ENCODE measurements around the gene GP1BB. TPM values are rescaled to one million over a fixed set of nuclear protein-coding genes. Genes with fewer than 3 reads are reported as not detected.

The GP1BB gene
- total and polyA plus RNA-seq, 2 donors (not counting 3 experiments of a cell fraction or from before 2014, with no cell fraction given): 1.7 to 6.2 TPM

DNA sequence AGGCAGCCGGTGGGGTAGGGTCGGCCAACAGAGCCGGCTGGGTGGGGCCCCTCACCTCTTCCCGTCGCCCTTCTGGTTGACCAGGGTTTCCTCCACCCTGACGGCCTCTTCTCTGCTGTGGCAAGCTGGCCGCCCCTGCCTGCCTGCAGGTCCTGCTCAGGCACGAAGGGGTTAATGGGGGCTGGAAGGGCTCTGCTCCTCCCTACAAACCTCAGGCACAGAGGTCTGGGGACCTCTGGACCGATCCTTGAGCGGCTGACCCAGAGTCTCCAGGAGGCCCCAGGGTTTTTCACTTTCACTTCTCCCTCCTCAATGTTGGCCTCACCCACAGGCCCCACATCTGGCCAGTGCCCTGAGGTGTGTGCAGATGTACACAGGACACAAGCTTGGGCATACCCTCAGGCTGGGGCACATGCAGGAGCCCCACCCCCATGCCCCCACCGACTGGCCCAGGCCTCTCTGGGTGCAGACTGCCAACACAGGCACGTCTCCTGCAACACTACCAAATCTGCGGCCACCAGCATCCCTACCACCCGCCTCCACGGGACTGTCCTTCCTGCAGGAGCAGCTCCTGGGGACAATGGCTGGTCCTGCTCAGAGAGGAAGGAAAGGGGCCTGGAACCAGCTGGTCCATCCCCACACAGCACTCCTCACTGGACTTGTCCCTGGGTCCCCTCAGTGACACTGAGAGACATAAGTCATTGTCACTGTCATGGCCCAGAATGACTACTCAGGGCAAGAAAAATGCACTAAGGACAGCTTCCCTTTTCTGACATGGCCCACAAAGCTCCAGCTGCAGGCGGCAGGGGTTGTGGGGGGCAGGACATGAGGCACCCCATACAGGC, 34.0 kb downstream of the GP1BB start:
- FAIRE-seq (no peak), DNase-seq (ENCODE audit: low read depth, low spot score) (no peak)
- H3K9me3 ChIP-seq (replicated peaks; ENCODE audit: control insufficient read depth, insufficient read depth, low read length): no peaks in the 10 kb centered on the region
- no peak for TF ChIP-seq EZH2 (IDR thresholded peaks at IDR 0.05; ENCODE audit: borderline replicate concordance, low read depth, low read length, severe bottlenecking)
- TF ChIP-seq GATA2 (IDR thresholded peaks at IDR 0.05; ENCODE audit: insufficient read depth, insufficient read length, low read depth, low read length): no peak
- TF ChIP-seq POLR2A (IDR thresholded peaks at IDR 0.05; ENCODE audit: low read depth, low read length): no peak
- TF ChIP-seq MAX (IDR thresholded peaks at IDR 0.05; ENCODE audit: insufficient read depth, insufficient read length): no peak
- TF ChIP-seq CTCF (IDR thresholded peaks at IDR 0.05; ENCODE audit: extremely low read depth in 1 of 2, insufficient read depth in 1 of 2, low read depth in 1 of 2, low read length in 2 of 2): no peak
- no peak for TF ChIP-seq POLR2AphosphoS5 (IDR thresholded peaks at IDR 0.05; ENCODE audit: insufficient read depth, low read depth, low read length)
- no peak for TF ChIP-seq MYC (IDR thresholded peaks at IDR 0.05; ENCODE audit: low read depth, low read length)
- TF ChIP-seq FOS (IDR thresholded peaks at IDR 0.05; ENCODE audit: borderline replicate concordance, insufficient read depth, low read length): no peak
- no peak for TF ChIP-seq JUN (IDR thresholded peaks at IDR 0.05; ENCODE audit: borderline replicate concordance, insufficient read depth, insufficient read length, low read depth)
- CTCF ChIA-PET: interaction anchor here (1.0 to 5.6 kb wide), 12 partner anchors 11 to 190 kb away, joined by 3 to 73 read pairs (median 6); no protein-coding TSS in a partner anchor
- no peaks in the 10 kb centered on the region for H4K20me1 ChIP-seq (replicated peaks; ENCODE audit: control insufficient read depth, extremely low read depth, insufficient read depth, low read length)
- peaks cover 34 to 62% of the 10 kb centered on the region in 2 experiments for H3K27me3 ChIP-seq (ENCODE audit: control insufficient read depth in 2 of 2, insufficient read depth in 2 of 2, low read length in 2 of 2)
- no peak overlapping the region for H3K4me2 ChIP-seq (ENCODE audit: insufficient read depth, low read length)
- no TSS peak for BruUV-seq (replicated peaks)
- dilution Hi-C loops (cut with MboI; ENCODE audit: extremely low pct_ligation_motif_present, low sequenced_read_pairs): no loop called here
- no peaks in the 10 kb centered on the region for H3K9me1 ChIP-seq (replicated peaks; ENCODE audit: control insufficient read depth, extremely low read depth, insufficient read depth, low read length)
- H2AFZ ChIP-seq (ENCODE audit: low read depth, low read length): no peak overlapping the region
- POLR2A ChIA-PET: no interaction called here
- no peak overlapping the region for H3K27ac ChIP-seq (ENCODE audit: insufficient read depth, low read depth, low read length)
- no peak overlapping the region for H3K9ac ChIP-seq (replicated peaks; ENCODE audit: extremely low read depth, insufficient read depth, low read length)
- H3K79me2 ChIP-seq (ENCODE audit: control insufficient read depth, insufficient read depth, low read length): peaks cover 12% of the 10 kb centered on the region
- no peaks in the 10 kb centered on the region for H3K36me3 ChIP-seq (ENCODE audit: control insufficient read depth in 2 of 2, extremely low read depth in 1 of 2, insufficient read depth in 2 of 2, low read length in 2 of 2)
- peaks cover 9% of the 10 kb centered on the region for H3K4me1 ChIP-seq (ENCODE audit: control insufficient read depth, extremely low read depth, insufficient read depth, low read length)
- H3K4me3 ChIP-seq (replicated peaks in 1 of 3; ENCODE audit: insufficient read depth in 1 of 3, low read depth in 1 of 3, low read length in 3 of 3): no peak overlapping the region
- intact Hi-C loops (cut with micrococcal nuclease): loop anchor here (5.0 kb wide), 1 partner anchor 95 kb away; the partner anchor contains the start of genes GNB1L and RTL10

Measured in endothelial cell of umbilical vein (primary cell).